HepG2 (cell line): ENCODE data around the gene GNL2. TPM values are rescaled to one million over a fixed set of nuclear protein-coding genes. Genes with fewer than 3 reads are reported as not detected.

ENCODE experiments used
- ARID5B ChIP-seq: IDR thresholded peaks from 2 replicates; pipeline ENCODE4 v1.4.0; 2020; ENCODE audit warnings: mild to moderate bottlenecking, missing genetic modification reagents
- DPF2 ChIP-seq: sonication (generic); formaldehyde crosslinking; IDR thresholded peaks from 2 replicates; pipeline ENCODE4 v1.4.0; 2020; ENCODE audit warnings: mild to moderate bottlenecking, low read depth, missing genetic modification reagents, borderline replicate concordance
- DR1 ChIP-seq: sonication (generic); formaldehyde crosslinking; IDR thresholded peaks from 2 replicates; pipeline ENCODE4 v1.8.0; 2021; ENCODE audit warnings: mild to moderate bottlenecking, missing genetic modification reagents, inconsistent platforms
- IRF9 ChIP-seq: sonication (generic); formaldehyde crosslinking; IDR thresholded peaks from 2 replicates; pipeline ENCODE4 v1.8.0; 2022; ENCODE audit warnings: missing genetic modification reagents, mild to moderate bottlenecking, borderline replicate concordance
- KDM4B ChIP-seq: sonication (generic); formaldehyde crosslinking; IDR thresholded peaks from 2 replicates; pipeline ENCODE4 v1.4.0; 2020; ENCODE audit warnings: missing genetic modification reagents
- KLF6 ChIP-seq: IDR thresholded peaks from 2 replicates; pipeline ENCODE4 v1.8.0; 2016; ENCODE audit warnings: missing biosample characterization, missing genetic modification reagents
- MED13 ChIP-seq: sonication (generic); formaldehyde crosslinking; IDR thresholded peaks from 2 replicates; pipeline ENCODE4 v1.5.0; 2020; ENCODE audit warnings: missing genetic modification reagents
- MTA1 ChIP-seq: sonication (generic); formaldehyde crosslinking; IDR thresholded peaks from 2 replicates; pipeline ENCODE4 v1.4.0; 2020; ENCODE audit warnings: missing genetic modification reagents, mild to moderate bottlenecking, borderline replicate concordance
- NRL ChIP-seq: sonication (generic); formaldehyde crosslinking; IDR thresholded peaks from 2 replicates; pipeline ENCODE4 v1.5.0; 2020; ENCODE audit warnings: missing genetic modification reagents, mild to moderate bottlenecking, moderate library complexity, borderline replicate concordance
- RFX3 ChIP-seq: IDR thresholded peaks from 2 replicates; pipeline ENCODE4 v1.6.1; 2016; ENCODE audit warnings: missing biosample characterization, missing genetic modification reagents
- RXRB ChIP-seq: IDR thresholded peaks from 2 replicates; pipeline ENCODE4 v1.6.1; 2016; ENCODE audit warnings: borderline replicate concordance, missing genetic modification reagents, missing compliant biosample characterization
- SNAI1 ChIP-seq: sonication (generic); formaldehyde crosslinking; IDR thresholded peaks from 2 replicates; pipeline ENCODE4 v1.5.0; 2020; ENCODE audit warnings: mild to moderate bottlenecking, missing genetic modification reagents, borderline replicate concordance
- SP2 ChIP-seq: sonication (generic); formaldehyde crosslinking; IDR thresholded peaks from 2 replicates; pipeline ENCODE4 v1.5.1; 2020; ENCODE audit warnings: mild to moderate bottlenecking, missing genetic modification reagents
- ZBTB20 ChIP-seq: sonication (generic); formaldehyde crosslinking; IDR thresholded peaks from 2 replicates; pipeline ENCODE4 v1.8.1; 2023; ENCODE audit warnings: missing genetic modification reagents, low read depth, mild to moderate bottlenecking, borderline replicate concordance
- ZBTB3 ChIP-seq: sonication (generic); formaldehyde crosslinking; IDR thresholded peaks from 2 replicates; pipeline ENCODE4 v1.4.0; 2020; ENCODE audit warnings: low read depth, mild to moderate bottlenecking, moderate library complexity, missing genetic modification reagents, borderline replicate concordance
- ZNF296 ChIP-seq: sonication (generic); formaldehyde crosslinking; conservative IDR thresholded peaks from 2 replicates; pipeline ENCODE4 v1.5.0; 2020; ENCODE audit warnings: mild to moderate bottlenecking, missing genetic modification reagents
- ZNF768 ChIP-seq: sonication (generic); formaldehyde crosslinking; IDR thresholded peaks from 2 replicates; pipeline ENCODE4 v1.4.0; 2020; ENCODE audit warnings: missing genetic modification reagents
- ZNF770 ChIP-seq: sonication (generic); formaldehyde crosslinking; IDR thresholded peaks from 2 replicates; pipeline ENCODE4 v1.5.0; 2020; ENCODE audit warnings: mild to moderate bottlenecking, missing genetic modification reagents
- ZSCAN25 ChIP-seq: sonication (generic); formaldehyde crosslinking; IDR thresholded peaks from 2 replicates; pipeline ENCODE4 v1.8.0; 2022; ENCODE audit warnings: mild to moderate bottlenecking, missing genetic modification reagents
- polyA plus RNA-seq, 8 experiments: library from polyadenylated mRNA; depleted of rRNA in 3 of 8; stranded (reverse) in 7 of 8; unstranded in 1 of 8; fragments of >200 nt; fragmentation: Illumina TruSeq in 4 of 8; extraction: Trizol in 4 of 8; gene quantifications; 2 replicates each; pipeline versions ENCODE4 v1.2.1 to v1.2.3, GENCODE V29; 2011 to 2016; ENCODE audit warnings: low read depth in 4 of 8, missing spikeins in 1 of 8, mixed read lengths in 1 of 8; ENCODE audit not compliant: insufficient read depth in 1 of 8
- total RNA-seq, 5 experiments: library from RNA; depleted of rRNA; stranded (reverse); fragments of >200 nt; fragmentation: Illumina TruSeq; extraction: Trizol; gene quantifications; 2 replicates each; pipeline ENCODE4 v1.2.3, GENCODE V29; 2016; ENCODE audit warnings: low read depth in 1 of 5

The GNL2 gene
- total and polyA plus RNA-seq, 2 of the 13 experiments (the other 11 are each of a cell fraction or from before 2014, with no cell fraction given): 32.1 to 72.1 TPM

GRCh38 chr1:37595440-37596181 lies at the start of gene GNL2 (continued):
- TF ChIP-seq SP2 (CRISPR knock-in tag) (peak; percentile 62; the same call in 1 of the 2 replicates), ZSCAN25 (CRISPR knock-in tag) (peak; percentile 40; the same call in 1 of the 2 replicates), RXRB (CRISPR knock-in tag) (0 out of 2 replicates have a peak, but pooled peaks have one; percentile 10), ARID5B (no peak), DPF2 (no peak), ZNF768 (CRISPR knock-in tag) (peak; percentile 46; the same call in 1 of the 2 replicates), MTA1 (CRISPR knock-in tag) (0 out of 2 replicates have a peak, but pooled peaks have one; percentile 54), RFX3 (CRISPR knock-in tag) (peak; percentile 82), ZNF296 (CRISPR knock-in tag) (no peak), MED13 (CRISPR knock-in tag) (no peak), DR1 (CRISPR knock-in tag) (peak; percentile 60; the same call in 1 of the 2 replicates), IRF9 (CRISPR knock-in tag) (peak; percentile 66; the same call in 1 of the 2 replicates), NRL (CRISPR knock-in tag) (0 out of 2 replicates have a peak, but pooled peaks have one; percentile 52), KDM4B (no peak), KLF6 (peak; percentile 58; the same call in 1 of the 2 replicates), ZBTB20 (CRISPR knock-in tag) (peak; percentile 67; the same call in 1 of the 2 replicates), ZNF770 (CRISPR knock-in tag) (no peak), SNAI1 (peak; percentile 80; the same call in 1 of the 2 replicates), ZBTB3 (CRISPR knock-in tag) (no peak)
